Inflammatory macrophage treated with lipopolysaccharide for 1 hour (primary cell): ENCODE measurements around the gene RNF26.

Experiments
- DNase-seq, 2 donors: peaks; one replicate each; pipeline ENCODE4 v3.0.0-alpha.2; 2020 to 2022

RNF26 gene

GRCh38 chr11:119316016-119316728 lies 18.2 kb upstream of the RNF26 start:
- DNase-seq: no peak

- no peak for DNase-seq
Measured at GRCh38 chr11:119316729-119317591, 17.4 kb upstream of the RNF26 start, which contains the start of gene MCAM. Gene MCAM, minus strand, starts transcription at chr11:119317130. Its CDS starts 29 bp downstream, at chr11:119317101.

GRCh38 chr11:119317592-119318239 lies 16.6 kb upstream of the RNF26 start:
- DNase-seq: no peak

GRCh38 chr11:119318240-119319135 lies 15.8 kb upstream of the RNF26 start:
- DNase-seq: peak in 1 of 2 donors; percentile 22

- DNase-seq: no peak
Measured at GRCh38 chr11:119319136-119319699, 15.1 kb upstream of the RNF26 start.

- DNase-seq: no peak
Measured at GRCh38 chr11:119319700-119320239, 14.6 kb upstream of the RNF26 start.

GRCh38 chr11:119320240-119320775 lies 14.0 kb upstream of the RNF26 start:
- no peak for DNase-seq

- DNase-seq: no peak
Measured at GRCh38 chr11:119320776-119321524, 13.4 kb upstream of the RNF26 start.

GRCh38 chr11:119322360-119322739 lies 12.0 kb upstream of the RNF26 start:
- no peak for DNase-seq

GRCh38 chr11:119322921-119323531 lies 11.3 kb upstream of the RNF26 start:
- DNase-seq: no peak

GRCh38 chr11:119323532-119324033 lies 10.7 kb upstream of the RNF26 start:
- peak; percentile 44 to 90 for DNase-seq

- DNase-seq: no peak
Measured at GRCh38 chr11:119324189-119324588, 10.1 kb upstream of the RNF26 start.

- DNase-seq: no peak
Measured at GRCh38 chr11:119329320-119329719, 5.0 kb upstream of the RNF26 start.

- DNase-seq: no peak
Measured at GRCh38 chr11:119330237-119330636, 4.1 kb upstream of the RNF26 start.

- DNase-seq: no peak
Measured at GRCh38 chr11:119332111-119332765, 2.1 kb upstream of the RNF26 start.

GRCh38 chr11:119335091-119335654 lies 846 bp downstream of the RNF26 start:
- no peak for DNase-seq

- no peak for DNase-seq
Measured at GRCh38 chr11:119335655-119336543, 1.6 kb downstream of the RNF26 start.
